ENCODE results near the gene TFR2. TPM values are rescaled to one million over a fixed set of nuclear protein-coding genes. Genes with fewer than 3 reads are reported as not detected.

The TFR2 gene
- total and polyA plus RNA-seq, 9 of the 15 experiments (the other 6 are each of a cell fraction or from before 2014, with no cell fraction given) = 3.8 to 123 (median 51.1) TPM

DNA sequence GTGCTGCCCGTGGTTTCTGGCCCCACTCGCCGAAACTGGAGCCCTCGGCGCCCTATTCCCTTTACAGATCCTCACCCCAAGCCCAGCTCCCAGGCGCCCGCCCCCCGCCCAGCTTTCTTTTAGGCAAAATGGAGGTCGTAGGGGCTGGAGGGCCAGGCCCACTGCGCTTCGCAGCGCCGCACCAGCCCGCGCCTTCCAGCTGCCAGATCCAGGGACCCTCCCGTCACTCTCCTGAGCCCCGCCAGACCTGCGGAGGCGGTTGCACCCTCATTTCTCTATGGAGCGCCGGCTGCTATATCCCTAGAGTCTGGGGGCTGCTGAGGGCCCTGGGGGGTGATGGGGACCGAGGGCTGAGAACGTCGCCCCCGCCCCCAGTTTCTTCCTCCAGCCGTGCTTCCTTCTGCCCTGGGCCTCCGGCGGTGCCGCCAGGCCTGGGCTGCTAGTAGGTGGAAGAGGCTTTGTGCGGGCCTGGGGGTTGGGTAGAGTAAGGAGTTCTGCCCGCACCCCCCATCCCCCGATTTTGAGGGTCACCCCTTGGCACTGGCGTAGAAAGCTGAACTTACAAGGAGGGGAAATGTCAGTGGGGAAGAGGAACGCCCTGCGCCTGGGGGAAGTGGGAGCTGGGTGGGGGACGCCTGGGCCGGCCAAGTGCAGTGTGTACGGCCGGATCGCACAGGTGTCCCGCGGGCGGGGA, 33.2 kb upstream of the TFR2 start (continued):
- TF ChIP-seq, protein P1, sequence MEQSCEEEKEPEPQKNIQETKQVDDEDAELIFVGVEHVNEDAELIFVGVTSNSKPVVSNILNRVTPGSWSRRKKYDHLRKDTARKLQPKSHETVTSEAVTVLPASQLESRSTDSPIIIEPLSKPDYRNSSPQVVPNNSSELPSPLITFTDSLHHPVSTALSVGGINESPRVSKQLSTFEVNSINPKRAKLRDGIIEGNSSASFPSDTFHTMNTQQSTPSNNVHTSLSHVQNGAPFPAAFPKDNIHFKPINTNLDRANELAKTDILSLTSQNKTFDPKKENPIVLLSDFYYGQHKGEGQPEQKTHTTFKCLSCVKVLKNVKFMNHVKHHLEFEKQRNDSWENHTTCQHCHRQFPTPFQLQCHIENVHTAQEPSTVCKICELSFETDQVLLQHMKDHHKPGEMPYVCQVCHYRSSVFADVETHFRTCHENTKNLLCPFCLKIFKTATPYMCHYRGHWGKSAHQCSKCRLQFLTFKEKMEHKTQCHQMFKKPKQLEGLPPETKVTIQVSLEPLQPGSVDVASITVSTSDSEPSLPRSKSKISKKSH (CRISPR knock-in tag; IDR thresholded peaks at IDR 0.05) = no peak
- no peak for TF ChIP-seq OTX1 (CRISPR knock-in tag; IDR thresholded peaks at IDR 0.05)
- peak; percentile 15 for TF ChIP-seq PRDM10 (IDR thresholded peaks at IDR 0.05; ENCODE audit: partially characterized antibody)
- no peak for TF ChIP-seq PTRF (tag; IDR thresholded peaks at IDR 0.05)
- no peak for TF ChIP-seq SNAPC5 (CRISPR knock-in tag; IDR thresholded peaks at IDR 0.05)
- TF ChIP-seq SMAD2 (IDR thresholded peaks at IDR 0.05; ENCODE audit: low read depth, low read length) = no peak
- peak; percentile 17 for TF ChIP-seq RBM22 (IDR thresholded peaks at IDR 0.05; ENCODE audit: low read depth, low read length, poor library complexity, severe bottlenecking)
- 0 out of 2 replicates have a peak, but pooled peaks have one; percentile 19 for TF ChIP-seq PRMT5 (CRISPR knock-in tag; IDR thresholded peaks at IDR 0.05)
- TF ChIP-seq, protein P2, sequence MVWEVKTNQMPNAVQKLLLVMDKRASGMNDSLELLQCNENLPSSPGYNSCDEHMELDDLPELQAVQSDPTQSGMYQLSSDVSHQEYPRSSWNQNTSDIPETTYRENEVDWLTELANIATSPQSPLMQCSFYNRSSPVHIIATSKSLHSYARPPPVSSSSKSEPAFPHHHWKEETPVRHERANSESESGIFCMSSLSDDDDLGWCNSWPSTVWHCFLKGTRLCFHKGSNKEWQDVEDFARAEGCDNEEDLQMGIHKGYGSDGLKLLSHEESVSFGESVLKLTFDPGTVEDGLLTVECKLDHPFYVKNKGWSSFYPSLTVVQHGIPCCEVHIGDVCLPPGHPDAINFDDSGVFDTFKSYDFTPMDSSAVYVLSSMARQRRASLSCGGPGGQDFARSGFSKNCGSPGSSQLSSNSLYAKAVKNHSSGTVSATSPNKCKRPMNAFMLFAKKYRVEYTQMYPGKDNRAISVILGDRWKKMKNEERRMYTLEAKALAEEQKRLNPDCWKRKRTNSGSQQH (CRISPR knock-in tag; IDR thresholded peaks at IDR 0.05) = no peak
- TF ChIP-seq ZSCAN29 (IDR thresholded peaks at IDR 0.05) = no peak
- TF ChIP-seq MXI1 (IDR thresholded peaks at IDR 0.05; ENCODE audit: low read depth, low read length) = 0 out of 2 replicates have a peak, but pooled peaks have one; percentile 3
- TF ChIP-seq, protein P3, sequence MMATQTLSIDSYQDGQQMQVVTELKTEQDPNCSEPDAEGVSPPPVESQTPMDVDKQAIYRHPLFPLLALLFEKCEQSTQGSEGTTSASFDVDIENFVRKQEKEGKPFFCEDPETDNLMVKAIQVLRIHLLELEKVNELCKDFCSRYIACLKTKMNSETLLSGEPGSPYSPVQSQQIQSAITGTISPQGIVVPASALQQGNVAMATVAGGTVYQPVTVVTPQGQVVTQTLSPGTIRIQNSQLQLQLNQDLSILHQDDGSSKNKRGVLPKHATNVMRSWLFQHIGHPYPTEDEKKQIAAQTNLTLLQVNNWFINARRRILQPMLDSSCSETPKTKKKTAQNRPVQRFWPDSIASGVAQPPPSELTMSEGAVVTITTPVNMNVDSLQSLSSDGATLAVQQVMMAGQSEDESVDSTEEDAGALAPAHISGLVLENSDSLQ (IDR thresholded peaks at IDR 0.05) = peak; percentile 22; the same call in 1 of the 2 replicates
- peak; percentile 63; the same call in 1 of the 2 replicates for TF ChIP-seq EGR1 (conservative IDR thresholded peaks at IDR 0.05)
- no peak for TF ChIP-seq NCOA4 (IDR thresholded peaks at IDR 0.05; ENCODE audit: partially characterized antibody)
- no peak for TF ChIP-seq U2AF2 (optimal IDR thresholded peaks at IDR 0.05; ENCODE audit: low read depth, low read length)
- TF ChIP-seq FOXJ2 (tag; IDR thresholded peaks at IDR 0.05) = no peak
- no peak for TF ChIP-seq BRD9 (IDR thresholded peaks at IDR 0.05; ENCODE audit: low read depth, partially characterized antibody)
- TF ChIP-seq FOXP1 (CRISPR knock-in tag; IDR thresholded peaks at IDR 0.05) = no peak
- no peak for TF ChIP-seq NFE2 (IDR thresholded peaks at IDR 0.05; ENCODE audit: low read depth)
- TF ChIP-seq KHSRP (IDR thresholded peaks at IDR 0.05) = no peak
- no peak for TF ChIP-seq HNRNPH1 (optimal IDR thresholded peaks at IDR 0.05; ENCODE audit: low read depth, low read length)
- TF ChIP-seq XRCC5 (IDR thresholded peaks at IDR 0.05; ENCODE audit: low read depth, low read length) = no peak

Data from K562 (cell line).